IMR-90 (cell line): ENCODE data around the gene RERE. TPM values are rescaled to one million over a fixed set of nuclear protein-coding genes. Genes with fewer than 3 reads are reported as not detected.

Source experiments
- ATAC-seq: fragments of 200-7000 bp; cut with Tn5 transposase; 2 replicates; pipeline ENCODE4 v1.9.1; 2020; ENCODE audit warnings: low read depth, mild to moderate bottlenecking, moderate library complexity
- BruUV-seq: library from RNA; stranded (reverse); fragments of 400-500 nt; replicated peaks from 2 replicates; lab custom pipeline; 2021; lab: Mats Ljungman, UMichigan
- CTCF ChIA-PET: fragments of 300-600 bp; formaldehyde crosslinking; extraction: SDS; loops from one replicate; lab custom pipeline; 2021; ENCODE audit warnings: antibody characterized with exemption; lab: Yijun Ruan, JAX
- POLR2A ChIA-PET: fragments of 300-600 bp; sonication (Branson Sonifier 250); formaldehyde crosslinking; loops from one replicate; lab custom pipeline; 2022; ENCODE audit warnings: antibody characterized with exemption; ENCODE audit not compliant: unreplicated experiment; lab: Charles Lee
- DNase-seq: peaks from one replicate; pipeline ENCODE4 v3.0.0; 2013
- H2AFZ ChIP-seq: replicated peaks from 2 replicates; pipeline ENCODE3; 2013; ENCODE audit warnings: low read length, mild to moderate bottlenecking; ENCODE audit not compliant: poor library complexity
- H2AK5ac ChIP-seq: 2 replicates; pipeline ENCODE4 v1.6.1; 2013; ENCODE audit warnings: low read depth, low read length, inconsistent platforms
- H2AK9ac ChIP-seq: replicated peaks from 2 replicates; pipeline ENCODE3; 2013; ENCODE audit warnings: mild to moderate bottlenecking, low read depth, low read length, moderate library complexity; ENCODE audit not compliant: poor library complexity
- H2BK120ac ChIP-seq: 2 replicates; pipeline ENCODE4 v1.6.1; 2013; ENCODE audit warnings: low read depth, low read length, inconsistent platforms
- H2BK15ac ChIP-seq: 3 replicates; pipeline ENCODE4 v1.6.1; 2013; ENCODE audit warnings: low read depth, low read length, inconsistent platforms
- H2BK20ac ChIP-seq: 2 replicates; pipeline ENCODE4 v1.6.1; 2013; ENCODE audit warnings: low read depth, mild to moderate bottlenecking, inconsistent platforms, low read length, moderate library complexity
- H2BK5ac ChIP-seq: 2 replicates; pipeline ENCODE4 v1.6.1; 2013; ENCODE audit warnings: mild to moderate bottlenecking, low read depth, low read length, inconsistent platforms; ENCODE audit not compliant: poor library complexity, severe bottlenecking
- H3K14ac ChIP-seq: replicated peaks from 2 replicates; pipeline ENCODE4 v1.6.1; 2013; ENCODE audit warnings: low read depth, low read length, inconsistent platforms
- H3K18ac ChIP-seq: 2 replicates; pipeline ENCODE4 v1.6.1; 2013; ENCODE audit warnings: low read depth, low read length, control low read depth
- H3K23ac ChIP-seq: 2 replicates; pipeline ENCODE4 v1.6.1; 2013; ENCODE audit warnings: low read depth, low read length, inconsistent platforms
- H3K27ac ChIP-seq: 2 replicates; pipeline ENCODE4 v1.5.1; 2013; ENCODE audit warnings: mild to moderate bottlenecking, control low read depth, low read length; ENCODE audit not compliant: insufficient read depth
- H3K27me3 ChIP-seq: 2 replicates; pipeline ENCODE4 v1.6.1; 2013; ENCODE audit warnings: low read length; ENCODE audit not compliant: control insufficient read depth, insufficient read depth
- H3K36me3 ChIP-seq: 2 replicates; pipeline ENCODE4 v1.6.1; 2013; ENCODE audit warnings: low read length, mixed read lengths; ENCODE audit not compliant: control insufficient read depth, insufficient read depth
- H3K4ac ChIP-seq: 2 replicates; pipeline ENCODE4 v1.6.1; 2013; ENCODE audit warnings: low read depth, low read length, inconsistent platforms
- H3K4me1 ChIP-seq: 2 replicates; pipeline ENCODE4 v1.6.1; 2013; ENCODE audit warnings: low read length, mixed read lengths; ENCODE audit not compliant: control insufficient read depth, insufficient read depth
- H3K4me2 ChIP-seq: 2 replicates; pipeline ENCODE4 v1.6.1; 2013; ENCODE audit warnings: low read depth, mild to moderate bottlenecking, control low read depth, low read length, moderate library complexity
- H3K4me3 ChIP-seq: 2 replicates; pipeline ENCODE4 v1.5.1; 2013; ENCODE audit warnings: low read depth, mild to moderate bottlenecking, control low read depth, low read length, moderate library complexity; ENCODE audit not compliant: insufficient read depth
- H3K56ac ChIP-seq: 2 replicates; pipeline ENCODE4 v1.6.1; 2013; ENCODE audit warnings: low read length, inconsistent platforms; ENCODE audit not compliant: insufficient read depth; ENCODE audit errors: extremely low read depth
- H3K79me1 ChIP-seq, 2 experiments: 2 replicates each; pipeline ENCODE4 v1.6.1; 2013; ENCODE audit warnings: low read length in 2 of 2, inconsistent platforms in 1 of 2, low read depth in 1 of 2
- H3K9ac ChIP-seq: 2 replicates; pipeline ENCODE4 v1.6.1; 2013; ENCODE audit warnings: low read depth, low read length, control low read depth
- H3K9me1 ChIP-seq: 2 replicates; pipeline ENCODE4 v1.6.1; 2013; ENCODE audit warnings: low read length, inconsistent platforms; ENCODE audit not compliant: insufficient read depth
- H3K9me3 ChIP-seq: 2 replicates; pipeline ENCODE4 v1.6.1; 2013; ENCODE audit warnings: low read length; ENCODE audit not compliant: control insufficient read depth, insufficient read depth
- H4K20me1 ChIP-seq: 2 replicates; pipeline ENCODE4 v1.6.1; 2013; ENCODE audit warnings: low read length, inconsistent platforms; ENCODE audit not compliant: insufficient read depth
- H4K5ac ChIP-seq: 2 replicates; pipeline ENCODE4 v1.6.1; 2013; ENCODE audit warnings: mild to moderate bottlenecking, low read depth, low read length, control low read depth
- H4K8ac ChIP-seq, 2 experiments: 2 replicates each; pipeline ENCODE4 v1.6.1; 2013; ENCODE audit warnings: low read depth in 2 of 2, low read length in 2 of 2, control low read depth in 1 of 2, inconsistent platforms in 1 of 2
- H4K91ac ChIP-seq: 2 replicates; pipeline ENCODE4 v1.6.1; 2013; ENCODE audit warnings: low read depth, low read length, inconsistent platforms; ENCODE audit not compliant: insufficient read depth
- CEBPB ChIP-seq: IDR thresholded peaks from 2 replicates; pipeline ENCODE4 v1.6.1; 2012; ENCODE audit warnings: low read depth, low read length, improper control_type of control experiment
- WGBS, 2 experiments: methylation state at CpG; one replicate each; pipeline versions ENCODE4 v1.1.5 to v1.1.7; 2013; ENCODE audit warnings: missing lambda C conversion rate in 2 of 2; ENCODE audit not compliant: insufficient read length in 1 of 2; ENCODE audit errors: extremely low coverage in 2 of 2; 5-methylcytosine and 5-hydroxymethylcytosine counted together
- dilution Hi-C: fragments of 300-500 bp; cut with HindIII; formaldehyde crosslinking; loops from one replicate; pipeline ENCODE4 v1.14.3; 2018; ENCODE audit warnings: low sequenced_read_pairs; ENCODE audit not compliant: unreplicated experiment
- in situ Hi-C: fragments of 300-500 bp; cut with MboI; formaldehyde crosslinking; loops from 3 replicates; pipeline ENCODE4 v1.14.3; 2019; ENCODE audit warnings: low sequenced_read_pairs, inconsistent platforms, mixed read lengths
- intact Hi-C: fragments of 100-400 bp; cut with micrococcal nuclease; formaldehyde crosslinking; loops from 2 replicates; pipeline ENCODE4 v1.10.0; 2022
- polyA plus RNA-seq, 3 experiments: library from polyadenylated mRNA; depleted of rRNA; stranded (reverse); fragments of >200 nt; gene quantifications; 2 replicates each; pipeline ENCODE4 v1.2.3, GENCODE V29; 2012; ENCODE audit warnings: low replicate concordance in 1 of 3
- total RNA-seq: library from RNA; depleted of rRNA; stranded (reverse); fragments of >200 nt; gene quantifications from 2 replicates; pipeline ENCODE4 v1.2.3, GENCODE V29; 2012
- TF ChIP-seq, protein P1 (sequence below): conservative IDR thresholded peaks from 2 replicates; pipeline ENCODE4 v1.5.1; 2012; ENCODE audit warnings: mild to moderate bottlenecking, low read depth, low read length, improper control_type of control experiment

The RERE gene
- total and polyA plus RNA-seq, 2 of the 4 experiments (the other 2 are of a cell fraction), result 11.5 to 25.1 TPM

DNA sequence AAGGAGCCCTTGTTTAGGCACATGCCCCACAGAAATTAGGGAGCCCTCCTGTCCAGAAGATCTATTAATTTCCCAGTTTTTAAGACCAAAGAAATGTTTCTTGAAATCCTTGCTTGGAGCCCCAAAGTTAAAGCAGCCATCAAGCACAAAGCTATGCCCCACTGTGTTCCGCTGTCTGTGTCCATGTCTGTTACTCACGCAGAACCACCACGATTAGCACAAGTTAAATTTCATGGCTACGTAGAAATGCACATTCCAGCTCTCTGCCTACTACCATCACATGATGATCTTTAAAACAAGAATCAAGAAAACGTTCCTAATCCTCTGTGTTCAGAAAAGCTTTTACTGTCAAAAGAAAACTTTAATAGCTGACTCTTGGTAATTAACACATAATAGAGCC, 238.5 kb downstream of the RERE start:
- Histone ChIP-seq H3K79me1 (peaks cover 16 to 46% of the 10 kb centered on the region in 2 experiments), H3K18ac (no peak overlapping the region), H3K4me1 (peaks cover 1% of the 10 kb centered on the region; the same call in 1 of the 2 replicates), H2BK5ac (no peak overlapping the region), H3K56ac (no peak overlapping the region), H3K23ac (no peak overlapping the region; the same call in 1 of the 2 replicates), H3K36me3 (0 out of 2 replicates have a peak, but pooled peaks cover 3% of the 10 kb centered on the region), H4K5ac (no peak overlapping the region), H2BK120ac (no peak overlapping the region), H4K20me1 (peaks cover 16% of the 10 kb centered on the region; the same call in 1 of the 2 replicates), H3K9me1 (peaks cover 2% of the 10 kb centered on the region; the same call in 1 of the 2 replicates), H2BK20ac (no peak overlapping the region), H2AFZ (no peak overlapping the region), H2AK9ac (no peak overlapping the region), H3K14ac (no peak overlapping the region), H3K4ac (no peak overlapping the region), H3K27ac (no peak overlapping the region), H4K91ac (no peak overlapping the region), H3K9me3 (no peaks in the 10 kb centered on the region), H3K27me3 (no peaks in the 10 kb centered on the region), H2BK15ac (no peak overlapping the region), H3K4me2 (no peak overlapping the region), H4K8ac (no peak overlapping the region), H3K9ac (no peak overlapping the region), H2AK5ac (no peak overlapping the region), H3K4me3 (no peak overlapping the region)
- DNase-seq, result no peak
- CTCF ChIA-PET, result interaction anchor here (1.0 to 1.6 kb wide), 3 partner anchors 9 to 93 kb away, joined by 3 to 5 read pairs (median 3); no protein-coding TSS in a partner anchor
- POLR2A ChIA-PET, result no interaction called here
- intact Hi-C loops (no loop called here), dilution Hi-C loops (no loop called here), in situ Hi-C loops (no loop called here)
- no peak for TF ChIP-seq CEBPB
- TF ChIP-seq, protein P1, sequence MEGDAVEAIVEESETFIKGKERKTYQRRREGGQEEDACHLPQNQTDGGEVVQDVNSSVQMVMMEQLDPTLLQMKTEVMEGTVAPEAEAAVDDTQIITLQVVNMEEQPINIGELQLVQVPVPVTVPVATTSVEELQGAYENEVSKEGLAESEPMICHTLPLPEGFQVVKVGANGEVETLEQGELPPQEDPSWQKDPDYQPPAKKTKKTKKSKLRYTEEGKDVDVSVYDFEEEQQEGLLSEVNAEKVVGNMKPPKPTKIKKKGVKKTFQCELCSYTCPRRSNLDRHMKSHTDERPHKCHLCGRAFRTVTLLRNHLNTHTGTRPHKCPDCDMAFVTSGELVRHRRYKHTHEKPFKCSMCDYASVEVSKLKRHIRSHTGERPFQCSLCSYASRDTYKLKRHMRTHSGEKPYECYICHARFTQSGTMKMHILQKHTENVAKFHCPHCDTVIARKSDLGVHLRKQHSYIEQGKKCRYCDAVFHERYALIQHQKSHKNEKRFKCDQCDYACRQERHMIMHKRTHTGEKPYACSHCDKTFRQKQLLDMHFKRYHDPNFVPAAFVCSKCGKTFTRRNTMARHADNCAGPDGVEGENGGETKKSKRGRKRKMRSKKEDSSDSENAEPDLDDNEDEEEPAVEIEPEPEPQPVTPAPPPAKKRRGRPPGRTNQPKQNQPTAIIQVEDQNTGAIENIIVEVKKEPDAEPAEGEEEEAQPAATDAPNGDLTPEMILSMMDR, result no peak
- ATAC-seq, result no peak
- WGBS, 2 experiments, result 100% methylated on average over 1 of the region's 5 CpGs; no CpG with 5 or more reads in 1 of the 2 experiments
- BruUV-seq, result no TSS peak
